ENCODE data around the gene ATP1B4.
"Not testable (repeated sequence)": the region's sequence is repeated elsewhere in the genome, so short reads cannot be mapped to it uniquely, and the experiment has no call there.

The ATP1B4 gene

GRCh38 chrX:120361764-120362305 lies at the start of gene ATP1B4:
TSS of gene ATP1B4 (plus strand) at chrX:120362089. CDS start at chrX:120362169, 80 bp downstream.
- no peak for DNase-seq (ENCODE audit: low read depth, low spot score)

GRCh38 chrX:120315776-120316175 lies 46.1 kb upstream of the ATP1B4 start:
- no peak for DNase-seq (ENCODE audit: low read depth, low spot score)

GRCh38 chrX:120316587-120317283 lies 45.2 kb upstream of the ATP1B4 start:
- no peak for DNase-seq (ENCODE audit: low read depth, low spot score)

GRCh38 chrX:120318411-120318810 lies 43.5 kb upstream of the ATP1B4 start:
- no peak for DNase-seq (ENCODE audit: low read depth, low spot score)

- DNase-seq (ENCODE audit: low read depth, low spot score), result no peak
Measured at GRCh38 chrX:120321520-120322281, 40.2 kb upstream of the ATP1B4 start.

GRCh38 chrX:120331116-120331515 lies 30.8 kb upstream of the ATP1B4 start:
- DNase-seq (ENCODE audit: low read depth, low spot score), result no peak

GRCh38 chrX:120332394-120332793 lies 29.5 kb upstream of the ATP1B4 start:
- no peak for DNase-seq (ENCODE audit: low read depth, low spot score)

GRCh38 chrX:120334151-120334550 lies 27.7 kb upstream of the ATP1B4 start:
- no peak for DNase-seq (ENCODE audit: low read depth, low spot score)

- no peak for DNase-seq (ENCODE audit: low read depth, low spot score)
Measured at GRCh38 chrX:120334603-120335002, 27.3 kb upstream of the ATP1B4 start.

- no peak for DNase-seq (ENCODE audit: low read depth, low spot score)
Measured at GRCh38 chrX:120335289-120335688, 26.6 kb upstream of the ATP1B4 start.

GRCh38 chrX:120336899-120337298 lies 25.0 kb upstream of the ATP1B4 start:
- DNase-seq (ENCODE audit: low read depth, low spot score), result no peak

GRCh38 chrX:120344566-120344965 lies 17.3 kb upstream of the ATP1B4 start:
- DNase-seq (ENCODE audit: low read depth, low spot score), result not testable (repeated sequence)

- no peak for DNase-seq (ENCODE audit: low read depth, low spot score)
Measured at GRCh38 chrX:120350450-120351138, 11.3 kb upstream of the ATP1B4 start.

GRCh38 chrX:120356084-120356483 lies 5.8 kb upstream of the ATP1B4 start:
- no peak for DNase-seq (ENCODE audit: low read depth, low spot score)

- no peak for DNase-seq (ENCODE audit: low read depth, low spot score)
Measured at GRCh38 chrX:120357186-120357585, 4.7 kb upstream of the ATP1B4 start.

- no peak for DNase-seq (ENCODE audit: low read depth, low spot score)
Measured at GRCh38 chrX:120358737-120359456, 3.0 kb upstream of the ATP1B4 start.

- no peak for DNase-seq (ENCODE audit: low read depth, low spot score)
Measured at GRCh38 chrX:120365320-120365719, 3.4 kb downstream of the ATP1B4 start.

GRCh38 chrX:120365968-120366367 lies 4.1 kb downstream of the ATP1B4 start:
- DNase-seq (ENCODE audit: low read depth, low spot score), result no peak

GRCh38 chrX:120366794-120367193 lies 4.9 kb downstream of the ATP1B4 start:
- no peak for DNase-seq (ENCODE audit: low read depth, low spot score)

- DNase-seq (ENCODE audit: low read depth, low spot score), result no peak
Measured at GRCh38 chrX:120367402-120368109, 5.7 kb downstream of the ATP1B4 start.
